ENCODE measurements around the gene LPP. TPM values are rescaled to one million over a fixed set of nuclear protein-coding genes. Genes with fewer than 3 reads are reported as not detected.

Gene LPP
- total RNA-seq, 1 donor from 2014 or later = 96.7 TPM

DNA sequence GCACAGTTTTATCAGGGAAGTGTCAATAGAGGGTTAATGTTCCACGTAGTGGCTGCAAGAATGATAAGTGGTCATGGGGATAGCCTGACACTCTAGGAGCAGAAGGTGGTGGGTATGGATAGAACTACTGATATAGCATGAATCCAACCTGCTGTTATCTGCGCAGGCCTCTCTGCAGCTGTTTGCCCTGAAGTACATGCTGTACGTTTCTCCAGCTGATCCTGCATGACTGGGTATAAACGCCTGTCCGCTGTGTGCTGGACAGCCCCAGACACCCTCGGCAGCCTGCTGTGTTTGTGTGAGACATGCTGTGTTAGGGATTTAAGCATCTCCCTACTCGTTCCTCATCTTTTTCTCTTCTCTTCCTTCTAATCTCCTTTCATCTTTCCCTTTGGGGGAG, 87.1 kb downstream of the LPP start:
- H3K4me1 Mint-ChIP-seq (ENCODE audit: unreplicated experiment) = peaks cover 47% of the 10 kb centered on the region
- no peak overlapping the region for H3K4me3 Mint-ChIP-seq
- H3K27me3 Mint-ChIP-seq = no peaks in the 10 kb centered on the region
- no peak overlapping the region for H3K27ac Mint-ChIP-seq
- no peaks in the 10 kb centered on the region for H3K9me3 Mint-ChIP-seq
- TF ChIP-seq, protein P1, sequence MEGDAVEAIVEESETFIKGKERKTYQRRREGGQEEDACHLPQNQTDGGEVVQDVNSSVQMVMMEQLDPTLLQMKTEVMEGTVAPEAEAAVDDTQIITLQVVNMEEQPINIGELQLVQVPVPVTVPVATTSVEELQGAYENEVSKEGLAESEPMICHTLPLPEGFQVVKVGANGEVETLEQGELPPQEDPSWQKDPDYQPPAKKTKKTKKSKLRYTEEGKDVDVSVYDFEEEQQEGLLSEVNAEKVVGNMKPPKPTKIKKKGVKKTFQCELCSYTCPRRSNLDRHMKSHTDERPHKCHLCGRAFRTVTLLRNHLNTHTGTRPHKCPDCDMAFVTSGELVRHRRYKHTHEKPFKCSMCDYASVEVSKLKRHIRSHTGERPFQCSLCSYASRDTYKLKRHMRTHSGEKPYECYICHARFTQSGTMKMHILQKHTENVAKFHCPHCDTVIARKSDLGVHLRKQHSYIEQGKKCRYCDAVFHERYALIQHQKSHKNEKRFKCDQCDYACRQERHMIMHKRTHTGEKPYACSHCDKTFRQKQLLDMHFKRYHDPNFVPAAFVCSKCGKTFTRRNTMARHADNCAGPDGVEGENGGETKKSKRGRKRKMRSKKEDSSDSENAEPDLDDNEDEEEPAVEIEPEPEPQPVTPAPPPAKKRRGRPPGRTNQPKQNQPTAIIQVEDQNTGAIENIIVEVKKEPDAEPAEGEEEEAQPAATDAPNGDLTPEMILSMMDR (conservative IDR thresholded peaks at IDR 0.05) = no peak
- H3K36me3 Mint-ChIP-seq = peaks cover 8% of the 10 kb centered on the region
- DNase-seq (ENCODE audit: extremely low spot score, unreplicated experiment) = no peak

DNA sequence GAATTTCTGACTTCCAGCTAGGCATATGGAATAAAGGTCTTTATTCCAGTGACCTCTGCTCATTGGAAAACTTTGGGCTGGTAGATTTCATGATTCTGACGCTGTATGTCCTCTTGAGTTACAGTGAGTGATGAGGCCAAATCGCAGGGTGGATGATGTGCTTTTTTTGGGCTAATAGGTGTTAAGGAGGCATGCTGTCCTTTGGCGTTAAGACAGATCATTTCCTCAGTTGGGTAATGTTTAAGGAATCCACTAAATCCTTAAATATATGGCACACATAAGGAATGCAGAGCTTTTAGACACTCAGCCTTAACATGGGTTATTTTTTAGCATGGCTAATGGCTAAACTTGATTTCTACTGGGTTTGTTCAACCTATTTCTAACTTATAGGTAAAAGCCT, 87.9 kb downstream of the LPP start:
- no peak for DNase-seq (ENCODE audit: extremely low spot score, unreplicated experiment)
- no peak overlapping the region for H3K27ac Mint-ChIP-seq

DNA sequence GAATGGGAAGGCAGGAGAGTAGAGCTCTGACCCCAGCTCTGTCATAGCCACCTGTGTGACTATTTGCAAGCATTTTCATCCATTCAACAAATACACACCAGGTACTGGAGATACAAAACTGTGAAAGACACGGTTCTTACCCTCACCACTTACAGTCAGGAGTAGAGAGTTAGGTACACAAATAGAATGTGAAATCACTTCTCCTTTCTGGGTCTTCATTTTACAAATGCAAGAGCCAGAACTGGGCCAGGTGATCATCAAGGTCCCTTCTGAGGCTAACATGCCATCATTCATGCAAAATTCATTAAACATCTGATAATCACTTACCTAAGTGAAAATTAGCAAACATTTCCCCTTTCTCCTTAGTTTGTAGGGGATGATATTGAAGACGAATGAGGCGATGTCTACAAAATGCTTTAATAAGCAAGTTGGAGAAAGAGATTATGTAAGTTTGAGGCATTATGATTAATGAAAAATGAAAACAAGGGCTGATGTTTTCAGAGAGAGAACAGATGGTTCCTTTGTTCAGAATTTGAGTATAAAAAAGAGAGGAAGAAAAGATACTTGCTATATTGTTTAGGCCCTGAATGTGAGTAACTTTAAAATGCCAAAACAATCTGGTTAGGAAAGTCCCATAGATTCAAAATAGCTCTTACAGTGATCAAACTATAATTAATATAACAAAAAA, 88.6 kb downstream of the LPP start:
- TF ChIP-seq, protein P1 (conservative IDR thresholded peaks at IDR 0.05) = no peak
- no peak overlapping the region for H3K27ac Mint-ChIP-seq
- peaks cover 48% of the 10 kb centered on the region for H3K4me1 Mint-ChIP-seq (ENCODE audit: unreplicated experiment)
- no peak for DNase-seq (ENCODE audit: extremely low spot score, unreplicated experiment)
- peaks cover 10% of the 10 kb centered on the region for H3K36me3 Mint-ChIP-seq
- no peaks in the 10 kb centered on the region for H3K27me3 Mint-ChIP-seq
- no peak overlapping the region for H3K4me3 Mint-ChIP-seq
- no peaks in the 10 kb centered on the region for H3K9me3 Mint-ChIP-seq

More for the DNA sequence above, 87.9 kb downstream of the LPP start:
- TF ChIP-seq, protein P1 (conservative IDR thresholded peaks at IDR 0.05) = no peak
- peaks cover 10% of the 10 kb centered on the region for H3K36me3 Mint-ChIP-seq
- H3K9me3 Mint-ChIP-seq = no peaks in the 10 kb centered on the region
- peaks cover 48% of the 10 kb centered on the region for H3K4me1 Mint-ChIP-seq (ENCODE audit: unreplicated experiment)
- H3K4me3 Mint-ChIP-seq = no peak overlapping the region
- H3K27me3 Mint-ChIP-seq = no peaks in the 10 kb centered on the region

DNA sequence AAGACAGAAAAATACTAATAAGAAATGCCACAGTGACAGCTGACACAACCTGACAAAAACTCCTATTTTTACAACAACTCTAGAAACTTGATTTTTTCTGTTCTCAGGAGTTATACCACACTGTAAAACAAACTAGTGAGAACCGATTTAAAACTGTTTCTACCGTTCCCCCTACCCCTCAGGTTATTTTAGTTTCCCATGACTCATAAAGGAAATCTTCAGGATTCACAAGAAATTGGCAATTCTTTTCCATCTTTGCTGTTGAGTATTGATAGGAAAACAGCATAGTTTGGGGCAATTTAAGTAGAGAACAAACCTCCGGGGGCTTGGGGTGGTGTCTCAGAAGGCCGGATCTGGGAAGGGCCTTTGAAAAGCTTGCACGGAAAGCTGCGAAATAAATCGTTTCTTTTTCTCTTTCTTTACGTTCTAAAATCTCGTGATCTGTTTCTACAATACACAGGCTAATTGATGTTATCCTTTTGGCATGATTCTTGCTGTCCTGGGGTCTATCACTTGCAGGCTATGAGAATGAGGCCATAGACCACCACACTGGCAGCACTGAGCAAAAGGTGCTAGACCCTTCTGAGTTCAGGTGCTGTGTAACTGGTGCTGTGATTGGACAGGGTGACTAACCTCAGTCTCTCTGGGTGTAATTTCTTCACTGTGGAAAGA, 89.3 kb downstream of the LPP start:
- Mint-ChIP-seq H3K27ac (peak overlapping the region; percentile 55), H3K4me3 (no peak overlapping the region), H3K4me1 (ENCODE audit: unreplicated experiment) (peaks cover 51% of the 10 kb centered on the region), H3K9me3 (no peaks in the 10 kb centered on the region), H3K27me3 (no peaks in the 10 kb centered on the region), H3K36me3 (peaks cover 10% of the 10 kb centered on the region)
- TF ChIP-seq, protein P1 (conservative IDR thresholded peaks at IDR 0.05) = no peak
- no peak for DNase-seq (ENCODE audit: extremely low spot score, unreplicated experiment)

DNA sequence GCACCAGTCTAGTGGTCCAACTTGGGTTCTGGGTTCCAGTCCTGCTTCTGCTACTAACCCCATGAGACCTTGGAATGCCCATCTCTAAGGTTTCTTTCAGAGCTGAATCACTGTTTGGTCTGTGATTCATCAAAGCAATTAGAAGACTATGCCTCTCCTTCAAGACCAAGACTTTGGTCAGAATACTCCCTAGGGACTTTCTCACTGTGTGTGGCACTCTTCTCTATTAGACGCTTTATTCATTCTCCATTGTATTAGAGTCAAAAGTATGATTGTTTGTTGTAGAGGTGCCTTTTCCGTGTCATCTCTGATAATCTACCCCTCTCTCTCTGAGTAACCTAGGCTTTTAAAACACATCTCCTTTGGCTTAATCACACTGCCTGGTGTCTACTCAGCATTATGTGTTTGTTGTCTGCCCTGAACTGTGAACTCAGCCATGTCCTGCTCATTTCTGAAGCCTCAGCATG, 90.5 kb downstream of the LPP start:
- H3K9me3 Mint-ChIP-seq = no peaks in the 10 kb centered on the region
- H3K4me3 Mint-ChIP-seq = no peak overlapping the region
- H3K27me3 Mint-ChIP-seq = no peaks in the 10 kb centered on the region
- H3K4me1 Mint-ChIP-seq (ENCODE audit: unreplicated experiment) = peaks cover 49% of the 10 kb centered on the region
- peaks cover 10% of the 10 kb centered on the region for H3K36me3 Mint-ChIP-seq
- TF ChIP-seq, protein P1 (conservative IDR thresholded peaks at IDR 0.05) = no peak
- DNase-seq (ENCODE audit: extremely low spot score, unreplicated experiment) = no peak
- no peak overlapping the region for H3K27ac Mint-ChIP-seq

Measured in type B pancreatic cell (in vitro differentiated cells).